Stomach (tissue), 9 donors: ENCODE results near the gene PTOV1. TPM values are rescaled to one million over a fixed set of nuclear protein-coding genes. Genes with fewer than 3 reads are reported as not detected.

Experiments
- DNase-seq, 2 donors: peaks; one replicate each; pipeline versions ENCODE4 v3.0.0 to v3.0.0-alpha.2; 2013 to 2019
- H3K27ac ChIP-seq, 5 donors: fragments of 200-600 bp in 4 of 5; sonication (generic) in 4 of 5; one replicate each; pipeline ENCODE4 v1.5.1; 2013 to 2019; ENCODE audit warnings: mild to moderate bottlenecking in 1 of 5, moderate library complexity in 1 of 5
- H3K27me3 ChIP-seq, 3 donors: fragments of 200-600 bp; sonication (generic); one replicate each; pipeline ENCODE4 v1.5.1; 2017 to 2019; ENCODE audit warnings: mixed run types in 1 of 3
- H3K36me3 ChIP-seq, 4 donors: fragments of 200-600 bp; sonication (generic); 1 replicate in 3 of 4; 2 replicates in 1 of 4; pipeline ENCODE4 v1.5.1; 2016 to 2019
- H3K4me1 ChIP-seq, 4 donors: fragments of 200-600 bp; sonication (generic); one replicate each; pipeline ENCODE4 v1.5.1; 2016 to 2019
- H3K4me3 ChIP-seq, 4 donors: fragments of 200-600 bp; sonication (generic) in 3 of 4; one replicate each; pipeline ENCODE4 v1.5.1; 2016 to 2019; ENCODE audit warnings: mild to moderate bottlenecking in 1 of 4
- H3K9me3 ChIP-seq, 4 donors: fragments of 200-600 bp; sonication (generic); one replicate each; pipeline ENCODE4 v1.5.1; 2016 to 2019
- EP300 ChIP-seq: sonication (generic); formaldehyde crosslinking; IDR thresholded peaks from one replicate; pipeline ENCODE4 v1.6.1; 2017; ENCODE audit warnings: antibody characterized with exemption
- POLR2A ChIP-seq, 4 donors: fragments of 450-650 bp; IDR thresholded peaks; one replicate each; pipeline ENCODE4 v1.6.1; 2016; ENCODE audit warnings: antibody characterized with exemption in 4 of 4, control low read depth in 2 of 4, mild to moderate bottlenecking in 1 of 4, moderate library complexity in 1 of 4
- POLR2AphosphoS5 ChIP-seq, 3 donors: sonication (generic); formaldehyde crosslinking; IDR thresholded peaks; one replicate each; pipeline ENCODE4 v1.6.1; 2016; ENCODE audit warnings: antibody characterized with exemption in 3 of 3
- WGBS, 5 donors: extraction: QIAGEN DNeasy Blood & Tissue Kit in 3 of 5; methylation state at CpG; one replicate each; pipeline versions ENCODE4 v1.1.5 to v1.1.7; 2013 to 2018; 5-methylcytosine and 5-hydroxymethylcytosine counted together
- intact Hi-C: fragments of 100-400 bp; cut with DNase I; formaldehyde crosslinking; loops from one replicate; pipeline ENCODE4 v1.15.1; 2023; ENCODE audit warnings: low total_unique reads
- polyA plus RNA-seq, 3 donors: library from polyadenylated mRNA; stranded (reverse); fragments of 200-250 nt; gene quantifications; one replicate each; pipeline ENCODE4 v1.2.3, GENCODE V29; 2013
- total RNA-seq, 5 donors: library from RNA; depleted of rRNA; stranded (reverse); fragments of >200 nt; gene quantifications; one replicate each; pipeline versions ENCODE4 v1.1.0 to v1.2.3, GENCODE V29; 2014 to 2016
- TF ChIP-seq, protein P1 (sequence below), 7 experiments: fragments of 450-650 bp in 4 of 7; fragments of 200-600 bp in 3 of 7; sonication (generic) in 3 of 7; IDR thresholded peaks; one replicate each; pipeline ENCODE4 v1.5.1; 2016 to 2019; ENCODE audit warnings: antibody characterized with exemption in 7 of 7, control low read depth in 2 of 7, mild to moderate bottlenecking in 1 of 7
- donor health status: healthy with polysubstance abuse.
- donor health status: Bipolar disorder and iron deficiency.
- donor health status: healthy.

The PTOV1 gene
- total and polyA plus RNA-seq, 8 donors, result 45.0 to 186 (median 118) TPM

DNA sequence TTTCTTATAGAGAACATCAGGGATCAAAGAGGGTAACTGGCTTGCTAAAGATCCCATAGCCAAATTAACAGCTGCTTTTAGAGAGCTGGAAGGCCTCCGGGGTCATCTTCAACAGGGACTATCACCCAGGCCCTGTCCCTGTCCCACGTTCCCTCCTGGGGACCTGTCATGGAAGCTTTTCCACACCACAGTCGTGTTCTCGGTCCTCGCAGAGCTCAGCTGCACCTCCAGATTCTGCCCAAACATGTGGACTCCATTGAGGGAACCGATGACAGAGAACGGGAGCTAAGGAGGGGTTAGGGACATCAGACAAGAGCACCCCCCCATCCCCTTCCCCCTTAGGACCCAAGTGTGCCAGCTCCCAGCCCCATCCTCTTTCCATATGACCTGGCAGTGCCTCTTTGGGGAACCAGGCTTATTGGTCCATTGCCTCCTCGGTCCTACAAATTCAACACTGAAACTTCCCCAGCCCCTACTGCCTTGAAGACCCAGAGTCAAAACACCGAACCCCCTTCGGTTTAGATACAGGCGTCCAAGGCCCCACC is 38.4 kb upstream of the PTOV1 start:
- H3K27ac ChIP-seq, result peak overlapping the region; percentile 55 to 92 (median 90)
- peaks cover 0 to 4% (median 2%) of the 10 kb centered on the region in 4 donors for H3K36me3 ChIP-seq
- no peaks in the 10 kb centered on the region for H3K27me3 ChIP-seq
- H3K4me3 ChIP-seq, result peak overlapping the region; percentile 49 to 73 (median 62)
- 25 to 52% (median 45%) methylated on average over 4 to 11 of the region's 11 CpGs for WGBS, 5 donors
- intact Hi-C loops, result no loop called here
- DNase-seq, result no peak
- TF ChIP-seq, protein P1, sequence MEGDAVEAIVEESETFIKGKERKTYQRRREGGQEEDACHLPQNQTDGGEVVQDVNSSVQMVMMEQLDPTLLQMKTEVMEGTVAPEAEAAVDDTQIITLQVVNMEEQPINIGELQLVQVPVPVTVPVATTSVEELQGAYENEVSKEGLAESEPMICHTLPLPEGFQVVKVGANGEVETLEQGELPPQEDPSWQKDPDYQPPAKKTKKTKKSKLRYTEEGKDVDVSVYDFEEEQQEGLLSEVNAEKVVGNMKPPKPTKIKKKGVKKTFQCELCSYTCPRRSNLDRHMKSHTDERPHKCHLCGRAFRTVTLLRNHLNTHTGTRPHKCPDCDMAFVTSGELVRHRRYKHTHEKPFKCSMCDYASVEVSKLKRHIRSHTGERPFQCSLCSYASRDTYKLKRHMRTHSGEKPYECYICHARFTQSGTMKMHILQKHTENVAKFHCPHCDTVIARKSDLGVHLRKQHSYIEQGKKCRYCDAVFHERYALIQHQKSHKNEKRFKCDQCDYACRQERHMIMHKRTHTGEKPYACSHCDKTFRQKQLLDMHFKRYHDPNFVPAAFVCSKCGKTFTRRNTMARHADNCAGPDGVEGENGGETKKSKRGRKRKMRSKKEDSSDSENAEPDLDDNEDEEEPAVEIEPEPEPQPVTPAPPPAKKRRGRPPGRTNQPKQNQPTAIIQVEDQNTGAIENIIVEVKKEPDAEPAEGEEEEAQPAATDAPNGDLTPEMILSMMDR (IDR thresholded peaks at IDR 0.05), result no peak
- TF ChIP-seq POLR2A (IDR thresholded peaks at IDR 0.05), result no peak
- TF ChIP-seq POLR2AphosphoS5 (IDR thresholded peaks at IDR 0.05), result no peak
- no peak for TF ChIP-seq EP300
- no peaks in the 10 kb centered on the region for H3K9me3 ChIP-seq
- H3K4me1 ChIP-seq, result peaks cover 18 to 55% (median 47%) of the 10 kb centered on the region in 4 donors

DNA sequence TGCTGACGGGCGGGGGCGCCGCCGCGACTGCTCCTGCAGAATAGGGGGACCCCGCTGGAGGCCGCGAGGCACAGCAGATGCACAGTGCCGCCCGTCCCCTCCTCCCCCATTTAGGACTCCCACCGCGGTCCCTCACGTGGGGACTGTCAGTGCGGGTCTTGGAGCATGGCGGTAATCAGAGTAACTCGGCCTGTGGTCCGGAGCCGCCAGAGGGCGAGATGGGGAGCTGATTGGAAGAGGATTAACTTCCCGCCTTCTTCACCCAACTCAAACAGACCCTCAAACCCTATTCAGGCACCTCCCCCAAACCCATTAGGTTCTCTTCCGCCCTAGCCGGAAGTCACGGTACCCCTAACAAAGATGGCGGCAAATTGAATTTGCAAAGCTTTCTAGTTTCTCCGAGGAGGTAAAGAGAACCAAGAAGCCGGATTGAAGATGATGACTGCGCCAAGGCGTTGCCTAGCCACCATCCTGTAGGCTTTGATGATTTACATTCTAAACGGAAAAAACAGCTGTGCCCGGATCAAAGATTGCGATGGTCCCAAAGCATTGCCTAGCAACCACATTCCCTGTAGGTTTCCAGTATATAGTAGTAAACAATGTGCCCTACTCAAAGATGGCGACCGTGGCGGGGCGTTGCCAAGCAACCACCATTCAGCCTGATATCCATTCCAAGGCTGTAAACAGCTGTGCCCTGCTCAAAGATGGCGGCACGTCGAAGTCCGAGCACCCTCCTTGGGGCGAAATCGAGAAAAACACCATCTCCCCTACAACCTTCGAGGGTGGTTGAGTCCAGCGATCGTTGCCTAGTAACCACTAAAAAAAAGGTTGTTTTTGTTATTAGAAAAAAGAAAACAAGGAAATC is 37.7 kb upstream of the PTOV1 start, which contains the start of gene FUZ:
Gene FUZ (minus strand): TSS at position 296 of the 865 bp plus-strand sequence. CDS start 186 bp downstream, at position 110.
- Histone ChIP-seq H3K27me3 (no peaks in the 10 kb centered on the region), H3K27ac (peak within 1 kb of the TSS; percentile 55 to 92 (median 90)), H3K4me3 (peak within 1 kb of the TSS; percentile 49 to 73 (median 62)), H3K36me3 (no peaks in the 10 kb centered on the region), H3K4me1 (peaks cover 18 to 51% (median 45%) of the 10 kb centered on the region in 4 donors), H3K9me3 (no peaks in the 10 kb centered on the region)
- intact Hi-C loops, result no loop called here
- TF ChIP-seq POLR2A (IDR thresholded peaks at IDR 0.05) (peak in 1 of 4 donors; percentile 16), POLR2AphosphoS5 (IDR thresholded peaks at IDR 0.05) (peak; percentile 70 to 92 (median 70)), EP300 (no peak)
- TF ChIP-seq, protein P1 (IDR thresholded peaks at IDR 0.05), result peak in 2 of 7 experiments; percentile 19 to 29
- WGBS, 5 donors, result 0 to 1% (median 0%) methylated on average over 21 to 45 of the region's 45 CpGs
- peak; percentile 97 to 99 for DNase-seq

DNA sequence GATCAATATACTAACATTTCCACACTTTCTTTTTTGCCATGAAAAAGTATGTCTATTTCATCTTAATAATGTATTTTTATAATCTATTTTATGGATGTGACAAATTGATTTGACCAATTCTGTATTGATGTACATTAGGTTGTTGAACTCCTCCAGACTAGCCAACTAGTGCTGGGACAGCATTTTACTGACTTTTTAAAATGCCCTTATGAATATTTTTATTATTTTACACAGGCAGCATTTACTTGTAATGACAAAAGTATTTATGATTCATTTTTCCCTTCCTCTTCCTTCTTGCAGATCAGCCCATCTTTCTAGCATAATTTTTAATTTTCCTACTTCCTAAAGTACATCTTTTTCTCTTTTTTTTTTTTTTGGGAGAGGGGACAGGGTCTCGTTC is 36.9 kb upstream of the PTOV1 start:
- H3K4me1 ChIP-seq, result peaks cover 18 to 48% (median 42%) of the 10 kb centered on the region in 4 donors
- H3K27ac ChIP-seq, result peak overlapping the region in 4 of 5 donors; percentile 83 to 92 (median 90)
- H3K4me3 ChIP-seq, result peak overlapping the region in 3 of 4 donors; percentile 49 to 73 (median 58)
- TF ChIP-seq POLR2AphosphoS5 (IDR thresholded peaks at IDR 0.05) (no peak), POLR2A (IDR thresholded peaks at IDR 0.05) (no peak), EP300 (no peak)
- TF ChIP-seq, protein P1 (IDR thresholded peaks at IDR 0.05), result no peak
- H3K36me3 ChIP-seq, result no peaks in the 10 kb centered on the region
- no peaks in the 10 kb centered on the region for H3K27me3 ChIP-seq
- 71 to 91% (median 82%) methylated on average over 1 of the region's 1 CpG for WGBS, 5 donors
- intact Hi-C loops, result no loop called here
- no peaks in the 10 kb centered on the region for H3K9me3 ChIP-seq
- no peak for DNase-seq

DNA sequence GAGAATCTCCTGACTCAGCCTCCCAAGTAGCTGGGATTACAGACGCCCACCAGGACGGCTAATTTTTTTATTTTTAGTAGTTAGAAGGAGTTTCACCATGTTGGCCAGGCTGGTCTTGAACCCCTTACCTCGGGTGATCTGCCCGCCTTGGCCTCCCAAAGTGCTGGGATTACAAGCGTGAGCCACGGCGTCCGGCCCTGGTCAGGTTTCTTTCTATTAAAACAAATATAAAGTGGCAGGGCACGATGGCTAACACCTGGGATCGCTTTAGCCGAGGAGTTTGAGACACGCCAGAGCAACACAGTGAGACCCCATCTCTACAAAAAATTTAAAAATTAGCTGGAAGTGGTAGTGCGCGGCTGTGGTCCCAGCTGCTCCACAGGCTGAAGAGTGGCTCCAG is 34.4 kb upstream of the PTOV1 start:
- TF ChIP-seq EP300 (no peak), POLR2A (IDR thresholded peaks at IDR 0.05) (no peak), POLR2AphosphoS5 (IDR thresholded peaks at IDR 0.05) (no peak)
- TF ChIP-seq, protein P1 (IDR thresholded peaks at IDR 0.05), result no peak
- Histone ChIP-seq H3K9me3 (no peaks in the 10 kb centered on the region), H3K4me3 (peak overlapping the region in 2 of 4 donors; percentile 70 to 85), H3K27me3 (no peaks in the 10 kb centered on the region), H3K4me1 (peaks cover 28 to 59% (median 50%) of the 10 kb centered on the region in 4 donors), H3K36me3 (peaks cover 0 to 16% (median 10%) of the 10 kb centered on the region in 4 donors), H3K27ac (peak overlapping the region; percentile 74 to 97 (median 92))
- intact Hi-C loops, result no loop called here
- 57 to 81% (median 64%) methylated on average over 14 of the region's 14 CpGs for WGBS, 5 donors
- peak in 1 of 2 donors; percentile 33 for DNase-seq
